T-helper 17 cell (primary cell): Measurements from ENCODE around the gene FAM180A. TPM values are rescaled to one million over a fixed set of nuclear protein-coding genes. Genes with fewer than 3 reads are reported as not detected.
"Not testable (repeated sequence)": the region's sequence is repeated elsewhere in the genome, so short reads cannot be mapped to it uniquely, and the experiment has no call there.

ENCODE experiments used
- ATAC-seq: fragments of 150-1000 bp; cut with Tn5 transposase; 2 replicates; pipeline ENCODE4 v1.10.0; 2021; ENCODE audit warnings: mild to moderate bottlenecking, moderate library complexity
- DNase-seq, 3 donors: peaks; one replicate each; pipeline versions ENCODE4 v3.0.0 to v3.0.0-alpha.2; 2020 to 2021
- H3K9me3 ChIP-seq: one replicate; pipeline ENCODE4 v1.7.0; 2013; ENCODE audit warnings: low read length, mild to moderate bottlenecking; ENCODE audit not compliant: control insufficient read depth, poor library complexity, severe bottlenecking
- H3K27ac Mint-ChIP-seq: one replicate; pipeline ENCODE4 v1.8.0; 2022; ENCODE audit warnings: mild to moderate bottlenecking, moderate library complexity, mixed read lengths
- H3K27me3 Mint-ChIP-seq: one replicate; pipeline ENCODE4 v1.8.0; 2022; ENCODE audit warnings: mixed read lengths
- H3K36me3 Mint-ChIP-seq: one replicate; pipeline ENCODE4 v1.8.0; 2022; ENCODE audit warnings: low read depth, mixed read lengths
- H3K4me1 Mint-ChIP-seq: one replicate; pipeline ENCODE4 v1.8.0; 2022; ENCODE audit warnings: mild to moderate bottlenecking, mixed read lengths
- H3K4me3 Mint-ChIP-seq: one replicate; pipeline ENCODE4 v1.8.0; 2022; ENCODE audit warnings: mild to moderate bottlenecking, moderate library complexity, mixed read lengths
- total RNA-seq, 4 donors: library from RNA in 2 of 4; stranded (reverse) in 2 of 4; gene quantifications; one replicate each; pipeline ENCODE4 v1.2.3 and lab custom pipeline; 2022 to 2026

FAM180A gene
- total RNA-seq, 2 donors from 2014 or later = not detected

DNA sequence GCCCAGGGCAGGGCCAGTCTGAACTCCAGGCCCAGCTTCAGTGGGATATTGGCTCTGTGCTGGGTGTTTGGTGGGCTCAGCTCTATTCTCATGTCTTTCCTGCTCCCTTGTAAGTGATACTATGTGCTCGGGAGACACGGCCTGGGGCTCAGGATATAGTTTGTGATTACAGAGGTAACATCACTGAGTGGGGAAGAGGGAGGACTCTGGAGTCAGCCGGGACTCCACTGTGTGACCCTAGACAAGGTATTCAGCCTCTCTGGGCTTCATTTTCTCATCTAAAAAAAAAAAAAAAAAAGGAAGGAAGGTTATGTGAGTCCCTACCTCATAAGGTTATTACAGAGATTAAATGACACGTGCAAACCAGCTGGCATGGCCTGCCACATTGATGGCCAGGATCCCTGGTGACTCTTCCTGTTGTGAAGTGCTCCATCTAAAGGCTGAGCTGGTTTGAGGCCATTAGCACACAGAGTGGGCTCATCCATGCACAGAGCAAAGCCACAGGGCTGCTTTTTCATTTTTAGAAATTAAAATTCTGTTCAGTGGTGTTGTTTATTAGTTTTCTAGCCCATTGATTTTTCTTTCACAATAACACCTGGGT, 36.3 kb downstream of the FAM180A start:
- ATAC-seq = no peak
- Mint-ChIP-seq H3K4me1 (no peaks in the 10 kb centered on the region), H3K4me3 (no peak overlapping the region), H3K27ac (no peak overlapping the region), H3K27me3 (peaks cover 4% of the 10 kb centered on the region), H3K36me3 (no peaks in the 10 kb centered on the region)
- no peak for DNase-seq
- H3K9me3 ChIP-seq = no peaks in the 10 kb centered on the region

DNA sequence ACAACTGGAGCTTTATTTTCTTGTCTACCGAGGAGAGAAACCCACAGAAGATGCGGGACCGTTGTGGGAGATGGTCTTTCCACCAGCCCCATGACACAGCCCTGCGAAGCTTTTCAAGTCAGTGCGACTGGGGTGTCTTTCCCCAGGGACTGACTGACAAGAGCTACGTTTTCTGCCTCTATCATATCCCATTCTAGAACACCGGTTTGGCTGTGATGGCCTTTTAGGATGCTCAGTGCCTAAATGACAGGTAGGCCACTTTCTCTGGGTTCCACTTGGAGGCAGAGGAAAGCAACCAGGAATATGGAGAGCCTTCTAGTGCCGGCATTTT, 37.5 kb downstream of the FAM180A start:
- H3K27ac Mint-ChIP-seq = no peak overlapping the region
- no peaks in the 10 kb centered on the region for H3K4me1 Mint-ChIP-seq
- no peak for ATAC-seq
- H3K9me3 ChIP-seq = no peaks in the 10 kb centered on the region
- H3K4me3 Mint-ChIP-seq = no peak overlapping the region
- H3K36me3 Mint-ChIP-seq = no peaks in the 10 kb centered on the region
- DNase-seq = no peak
- peaks cover 4% of the 10 kb centered on the region for H3K27me3 Mint-ChIP-seq

- no peaks in the 10 kb centered on the region for H3K4me1 Mint-ChIP-seq
- ATAC-seq (no peak), DNase-seq (no peak)
- H3K9me3 ChIP-seq = no peaks in the 10 kb centered on the region
- H3K36me3 Mint-ChIP-seq = no peaks in the 10 kb centered on the region
- H3K4me3 Mint-ChIP-seq = no peak overlapping the region
- H3K27ac Mint-ChIP-seq = no peak overlapping the region
- H3K27me3 Mint-ChIP-seq = peaks cover 4% of the 10 kb centered on the region
These were observed 38.0 kb downstream of the FAM180A start for GRCh38 chr7:135710417-135711138.

- ATAC-seq (no peak), DNase-seq (no peak)
- Mint-ChIP-seq H3K4me3 (no peak overlapping the region), H3K27ac (peak overlapping the region; percentile 9), H3K27me3 (peaks cover 4% of the 10 kb centered on the region), H3K36me3 (no peaks in the 10 kb centered on the region), H3K4me1 (no peaks in the 10 kb centered on the region)
- H3K9me3 ChIP-seq = no peaks in the 10 kb centered on the region
These were observed 39.1 kb downstream of the FAM180A start for GRCh38 chr7:135709508-135709907.

DNA sequence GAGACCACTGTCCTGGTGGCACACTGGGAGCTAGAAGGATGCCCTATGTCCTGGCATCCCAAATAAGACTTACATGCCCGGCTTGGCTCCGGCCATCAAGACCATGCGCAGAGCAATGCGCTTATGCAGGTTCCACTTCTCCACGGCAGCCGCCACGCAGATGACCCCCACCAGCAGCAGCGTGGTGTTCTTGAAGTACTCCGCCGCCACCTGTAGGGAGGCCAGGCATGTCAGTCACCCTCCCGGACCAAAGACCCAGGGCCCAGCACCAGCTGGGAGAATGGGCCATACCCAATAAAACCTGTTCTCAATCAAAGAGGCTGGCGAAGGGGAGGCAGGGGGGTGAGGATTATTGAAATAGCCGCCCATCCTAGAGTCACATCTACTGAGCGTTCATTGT, 40.6 kb downstream of the FAM180A start:
- Mint-ChIP-seq H3K27ac (no peak overlapping the region), H3K4me1 (no peaks in the 10 kb centered on the region), H3K36me3 (no peaks in the 10 kb centered on the region), H3K4me3 (no peak overlapping the region), H3K27me3 (peaks cover 3% of the 10 kb centered on the region)
- ATAC-seq (no peak), DNase-seq (no peak)
- no peaks in the 10 kb centered on the region for H3K9me3 ChIP-seq

DNA sequence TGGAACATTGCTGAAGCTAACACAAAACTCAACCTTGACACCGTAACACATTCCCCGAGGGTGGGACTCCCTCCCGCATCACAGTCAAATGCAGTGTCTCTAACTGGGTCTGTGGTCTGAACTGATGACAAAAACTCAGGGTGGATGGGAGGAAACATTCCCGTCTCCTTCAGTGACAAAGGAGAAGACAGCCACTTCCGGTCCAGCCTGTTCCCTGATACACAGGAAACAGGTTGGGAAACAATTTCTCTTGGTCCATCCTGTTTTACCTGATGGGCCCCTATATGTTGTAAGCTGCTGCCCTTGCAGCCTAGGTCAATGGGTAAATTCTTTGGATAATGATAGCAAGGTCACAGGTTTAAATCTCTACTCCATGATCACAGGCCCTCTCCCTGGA, 41.0 kb downstream of the FAM180A start:
- Mint-ChIP-seq H3K36me3 (no peaks in the 10 kb centered on the region), H3K27ac (no peak overlapping the region), H3K27me3 (no peaks in the 10 kb centered on the region), H3K4me3 (no peak overlapping the region), H3K4me1 (no peaks in the 10 kb centered on the region)
- no peaks in the 10 kb centered on the region for H3K9me3 ChIP-seq
- no peak for DNase-seq
- no peak for ATAC-seq

- Mint-ChIP-seq H3K4me1 (no peaks in the 10 kb centered on the region), H3K27me3 (no peaks in the 10 kb centered on the region), H3K36me3 (no peaks in the 10 kb centered on the region), H3K4me3 (no peak overlapping the region), H3K27ac (no peak overlapping the region)
- no peaks in the 10 kb centered on the region for H3K9me3 ChIP-seq
- DNase-seq (no peak), ATAC-seq (no peak)
These were observed 41.6 kb downstream of the FAM180A start for GRCh38 chr7:135706858-135707569.

- H3K9me3 ChIP-seq = no peaks in the 10 kb centered on the region
- no peak overlapping the region for H3K4me3 Mint-ChIP-seq
- ATAC-seq = no peak
- H3K27me3 Mint-ChIP-seq = no peaks in the 10 kb centered on the region
- no peaks in the 10 kb centered on the region for H3K36me3 Mint-ChIP-seq
- DNase-seq = no peak
- no peak overlapping the region for H3K27ac Mint-ChIP-seq
- H3K4me1 Mint-ChIP-seq = no peaks in the 10 kb centered on the region
These were observed 42.4 kb downstream of the FAM180A start for GRCh38 chr7:135706038-135706742.

DNA sequence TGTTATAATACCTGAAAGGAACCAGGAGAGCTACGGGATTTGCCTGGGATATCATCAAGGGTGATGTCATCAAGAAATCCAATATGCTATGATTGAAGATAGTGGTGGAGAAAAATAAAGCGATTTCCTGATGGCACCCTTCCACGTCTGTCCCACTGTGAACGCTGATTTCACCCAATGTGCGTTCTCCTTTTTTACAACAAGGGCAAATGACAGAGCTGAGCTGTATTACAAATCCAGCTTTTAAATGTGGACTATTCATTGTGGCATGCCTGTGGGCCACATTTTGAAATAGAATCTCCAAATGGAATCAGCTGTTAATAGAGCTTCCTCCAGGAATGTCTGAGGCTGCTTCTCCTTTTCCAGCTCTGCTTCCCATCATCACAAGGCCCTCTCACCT, 43.9 kb downstream of the FAM180A start:
- Mint-ChIP-seq H3K4me3 (no peak overlapping the region), H3K4me1 (no peaks in the 10 kb centered on the region), H3K36me3 (no peaks in the 10 kb centered on the region), H3K27ac (no peak overlapping the region), H3K27me3 (no peaks in the 10 kb centered on the region)
- H3K9me3 ChIP-seq = no peaks in the 10 kb centered on the region
- DNase-seq (no peak), ATAC-seq (no peak)

GRCh38 chr7:135704074-135704473, 44.5 kb downstream of the FAM180A start:
- H3K27ac Mint-ChIP-seq = peak overlapping the region; percentile 47
- no peaks in the 10 kb centered on the region for H3K9me3 ChIP-seq
- DNase-seq (no peak), ATAC-seq (no peak)
- no peak overlapping the region for H3K4me3 Mint-ChIP-seq
- H3K4me1 Mint-ChIP-seq = no peaks in the 10 kb centered on the region
- no peaks in the 10 kb centered on the region for H3K27me3 Mint-ChIP-seq
- no peaks in the 10 kb centered on the region for H3K36me3 Mint-ChIP-seq

- no peak for DNase-seq
- no peak overlapping the region for H3K4me3 Mint-ChIP-seq
- no peak for ATAC-seq
- H3K27me3 Mint-ChIP-seq = no peaks in the 10 kb centered on the region
- peaks cover 2% of the 10 kb centered on the region for H3K36me3 Mint-ChIP-seq
- no peaks in the 10 kb centered on the region for H3K4me1 Mint-ChIP-seq
- no peak overlapping the region for H3K27ac Mint-ChIP-seq
- H3K9me3 ChIP-seq = no peaks in the 10 kb centered on the region
These were observed 51.1 kb downstream of the FAM180A start for GRCh38 chr7:135697276-135698049.

DNA sequence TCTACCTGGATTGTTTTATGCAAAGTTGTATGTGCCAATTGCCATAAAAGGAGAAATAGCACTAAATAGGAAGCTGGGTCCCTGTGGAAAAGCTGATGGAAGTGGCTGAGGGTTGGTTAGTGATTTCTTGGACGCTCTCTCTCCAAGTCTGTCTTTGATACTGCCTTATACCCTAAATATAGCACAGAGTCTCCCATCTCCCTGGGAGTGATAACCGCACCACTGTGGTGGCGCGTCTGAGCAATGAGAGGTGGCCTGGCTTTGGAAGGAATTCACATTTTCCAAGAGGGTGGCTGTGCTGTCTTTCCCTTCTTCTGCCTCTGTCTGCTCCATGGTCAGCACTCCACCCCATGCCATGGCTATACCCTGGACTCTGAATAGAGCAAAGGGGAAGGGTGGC, 55.1 kb downstream of the FAM180A start:
- Mint-ChIP-seq H3K4me3 (no peak overlapping the region), H3K4me1 (no peaks in the 10 kb centered on the region), H3K36me3 (peaks cover 2% of the 10 kb centered on the region), H3K27ac (no peak overlapping the region), H3K27me3 (no peaks in the 10 kb centered on the region)
- no peak for ATAC-seq
- no peaks in the 10 kb centered on the region for H3K9me3 ChIP-seq
- DNase-seq = no peak

DNA sequence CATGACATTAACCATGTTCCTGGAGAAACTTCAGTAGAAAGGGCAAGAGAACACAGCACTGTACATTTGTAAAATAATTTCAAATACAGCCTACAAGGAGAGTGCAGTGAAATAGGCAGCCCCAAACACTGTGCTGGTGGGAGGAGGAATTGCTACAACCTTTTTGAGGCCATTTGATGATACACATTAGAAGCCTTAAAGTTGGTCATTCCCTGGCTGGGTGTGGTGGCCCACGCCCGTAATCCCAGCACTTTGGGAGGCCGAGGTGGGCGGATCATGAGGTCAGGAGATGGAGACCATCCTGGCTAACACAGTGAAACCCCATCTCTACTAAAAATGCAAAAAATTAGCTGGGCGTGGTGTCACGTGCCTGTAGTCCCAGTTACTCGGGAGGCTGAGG, 56.0 kb downstream of the FAM180A start:
- not testable (repeated sequence) for H3K27ac Mint-ChIP-seq, H3K27me3 Mint-ChIP-seq, ATAC-seq, H3K9me3 ChIP-seq, DNase-seq, H3K36me3 Mint-ChIP-seq, H3K4me1 Mint-ChIP-seq, H3K4me3 Mint-ChIP-seq
